RWPE2 (cell line): ENCODE measurements around the gene CYSTM1.

ENCODE experiments used
- ATAC-seq: fragments of 200-7000 bp; cut with Tn5 transposase; 3 replicates; pipeline ENCODE4 v1.9.1; 2021; ENCODE audit warnings: low read depth
- DNase-seq: peaks from one replicate; pipeline ENCODE4 v3.0.0-alpha.2; 2020; ENCODE audit warnings: low spot score
- H3K27ac ChIP-seq: fragments of 450-650 bp; 2 replicates; pipeline ENCODE4 v1.5.1; 2017; ENCODE audit warnings: mild to moderate bottlenecking; ENCODE audit not compliant: poor library complexity, severe bottlenecking
- H3K27me3 ChIP-seq: fragments of 250-450 bp; sonication (Bioruptor Pico); 2 replicates; pipeline ENCODE4 v1.5.1; 2021; ENCODE audit warnings: mild to moderate bottlenecking, moderate library complexity; ENCODE audit not compliant: insufficient read depth, poor library complexity, severe bottlenecking
- H3K36me3 ChIP-seq: fragments of 250-450 bp; sonication (Bioruptor Pico); 2 replicates; pipeline ENCODE4 v1.5.1; 2020; ENCODE audit warnings: low read depth, mild to moderate bottlenecking, moderate library complexity
- H3K4me1 ChIP-seq: fragments of 250-450 bp; sonication (Bioruptor Pico); 2 replicates; pipeline ENCODE4 v1.5.1; 2021; ENCODE audit warnings: mild to moderate bottlenecking, moderate library complexity; ENCODE audit not compliant: insufficient read depth, poor library complexity, severe bottlenecking
- H3K4me3 ChIP-seq: fragments of 250-450 bp; sonication (Bioruptor Pico); 2 replicates; pipeline ENCODE4 v1.5.1; 2021; ENCODE audit warnings: mild to moderate bottlenecking, moderate library complexity; ENCODE audit not compliant: severe bottlenecking
- H3K9me3 ChIP-seq: fragments of 250-450 bp; sonication (Bioruptor Pico); 2 replicates; pipeline ENCODE4 v1.5.1; 2021; ENCODE audit warnings: mild to moderate bottlenecking, moderate library complexity; ENCODE audit not compliant: severe bottlenecking
- TF ChIP-seq, protein P1 (sequence below): fragments of 450-650 bp; IDR thresholded peaks from one replicate; pipeline ENCODE4 v1.5.1; 2017; ENCODE audit warnings: mild to moderate bottlenecking, moderate library complexity; ENCODE audit not compliant: poor library complexity, severe bottlenecking

CYSTM1 gene, protein sequence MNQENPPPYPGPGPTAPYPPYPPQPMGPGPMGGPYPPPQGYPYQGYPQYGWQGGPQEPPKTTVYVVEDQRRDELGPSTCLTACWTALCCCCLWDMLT

DNA sequence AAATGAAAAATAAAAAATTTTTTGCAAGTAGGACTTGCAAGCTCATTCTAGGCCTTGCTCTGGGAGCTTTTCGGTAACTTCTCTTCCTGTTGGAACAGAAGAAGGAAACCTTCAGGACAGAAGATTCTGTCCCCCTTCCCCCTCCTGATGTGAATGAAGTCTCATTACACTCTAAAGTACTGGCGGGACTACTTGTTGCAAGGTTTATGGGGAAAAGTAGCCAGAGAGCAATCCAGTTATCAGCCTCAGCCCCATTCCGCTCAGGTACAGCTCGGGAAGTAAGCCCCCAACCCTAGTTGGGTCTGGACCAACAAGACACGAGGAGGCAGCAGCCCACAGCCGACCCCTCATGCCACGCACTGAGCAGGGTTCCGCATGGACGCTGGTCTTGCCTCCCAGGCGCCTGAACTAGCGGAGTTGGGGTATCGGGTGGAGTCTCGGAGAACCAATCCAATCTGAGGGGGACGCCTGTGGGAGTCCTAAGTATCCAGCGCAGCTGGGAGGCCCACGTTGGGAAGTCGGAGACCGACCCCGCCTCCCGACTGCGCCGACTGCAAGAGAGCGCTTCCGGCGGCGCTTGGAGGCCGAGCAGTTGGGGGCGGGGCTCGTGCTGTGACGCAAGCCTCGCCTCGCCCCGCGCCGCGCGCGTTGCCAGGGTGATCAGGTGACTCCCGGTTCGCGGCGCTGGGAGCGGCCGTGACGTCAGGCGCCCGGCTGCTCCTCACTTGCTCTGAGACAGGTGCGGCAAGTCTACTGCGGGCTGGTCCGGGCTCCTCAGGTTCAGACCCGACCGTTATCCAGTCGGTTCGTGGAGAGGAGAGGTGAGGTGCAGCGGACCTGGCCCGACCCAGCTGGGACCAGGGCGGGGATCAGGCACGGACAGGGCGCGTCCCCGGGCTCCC, at the start of gene CYSTM1:
Gene CYSTM1 (plus strand): TSS at position 724 of the 902 bp plus-strand sequence. CDS start 19,278 bp downstream, outside the sequence.
- H3K27me3 ChIP-seq, result no peaks in the 10 kb centered on the region
- peak; percentile 97 for DNase-seq
- TF ChIP-seq, protein P1, sequence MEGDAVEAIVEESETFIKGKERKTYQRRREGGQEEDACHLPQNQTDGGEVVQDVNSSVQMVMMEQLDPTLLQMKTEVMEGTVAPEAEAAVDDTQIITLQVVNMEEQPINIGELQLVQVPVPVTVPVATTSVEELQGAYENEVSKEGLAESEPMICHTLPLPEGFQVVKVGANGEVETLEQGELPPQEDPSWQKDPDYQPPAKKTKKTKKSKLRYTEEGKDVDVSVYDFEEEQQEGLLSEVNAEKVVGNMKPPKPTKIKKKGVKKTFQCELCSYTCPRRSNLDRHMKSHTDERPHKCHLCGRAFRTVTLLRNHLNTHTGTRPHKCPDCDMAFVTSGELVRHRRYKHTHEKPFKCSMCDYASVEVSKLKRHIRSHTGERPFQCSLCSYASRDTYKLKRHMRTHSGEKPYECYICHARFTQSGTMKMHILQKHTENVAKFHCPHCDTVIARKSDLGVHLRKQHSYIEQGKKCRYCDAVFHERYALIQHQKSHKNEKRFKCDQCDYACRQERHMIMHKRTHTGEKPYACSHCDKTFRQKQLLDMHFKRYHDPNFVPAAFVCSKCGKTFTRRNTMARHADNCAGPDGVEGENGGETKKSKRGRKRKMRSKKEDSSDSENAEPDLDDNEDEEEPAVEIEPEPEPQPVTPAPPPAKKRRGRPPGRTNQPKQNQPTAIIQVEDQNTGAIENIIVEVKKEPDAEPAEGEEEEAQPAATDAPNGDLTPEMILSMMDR, result peak; percentile 4
- no peaks in the 10 kb centered on the region for H3K4me1 ChIP-seq
- no peaks in the 10 kb centered on the region for H3K9me3 ChIP-seq
- peak; percentile 88 for ATAC-seq
- H3K36me3 ChIP-seq, result no peaks in the 10 kb centered on the region
- peak within 1 kb of the TSS; percentile 51 for H3K27ac ChIP-seq
- H3K4me3 ChIP-seq, result peak within 1 kb of the TSS; percentile 70

DNA sequence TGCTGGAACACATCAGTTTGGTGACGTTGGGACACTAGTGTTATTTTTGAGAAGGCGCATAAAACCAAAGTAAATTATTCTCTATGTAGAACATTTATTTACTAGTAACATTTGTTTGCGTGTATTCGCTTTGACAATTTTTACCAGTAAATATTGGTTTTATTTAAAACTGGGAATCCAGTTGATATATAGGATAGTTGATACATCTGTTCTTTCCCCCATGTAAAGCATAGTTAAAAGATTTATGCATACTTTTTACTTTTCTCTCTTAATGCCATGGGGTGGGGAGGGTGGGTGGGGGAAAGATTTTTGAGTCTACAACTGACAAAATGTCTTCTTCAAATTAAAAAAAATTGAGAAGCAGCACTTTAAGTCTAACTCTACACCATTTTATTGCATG, 49.4 kb upstream of the CYSTM1 start, which contains the start of gene IGIP:
Gene IGIP (plus strand): TSS at position 301 of the 400 bp plus-strand sequence. CDS start 2,540 bp downstream, outside the sequence.
- Histone ChIP-seq H3K27me3 (no peaks in the 10 kb centered on the region), H3K4me1 (peaks cover 21% of the 10 kb centered on the region), H3K4me3 (no peak within 1 kb of the TSS), H3K27ac (no peak within 1 kb of the TSS), H3K36me3 (no peaks in the 10 kb centered on the region), H3K9me3 (no peaks in the 10 kb centered on the region)
- TF ChIP-seq, protein P1, result no peak
- ATAC-seq (no peak), DNase-seq (no peak)

DNA sequence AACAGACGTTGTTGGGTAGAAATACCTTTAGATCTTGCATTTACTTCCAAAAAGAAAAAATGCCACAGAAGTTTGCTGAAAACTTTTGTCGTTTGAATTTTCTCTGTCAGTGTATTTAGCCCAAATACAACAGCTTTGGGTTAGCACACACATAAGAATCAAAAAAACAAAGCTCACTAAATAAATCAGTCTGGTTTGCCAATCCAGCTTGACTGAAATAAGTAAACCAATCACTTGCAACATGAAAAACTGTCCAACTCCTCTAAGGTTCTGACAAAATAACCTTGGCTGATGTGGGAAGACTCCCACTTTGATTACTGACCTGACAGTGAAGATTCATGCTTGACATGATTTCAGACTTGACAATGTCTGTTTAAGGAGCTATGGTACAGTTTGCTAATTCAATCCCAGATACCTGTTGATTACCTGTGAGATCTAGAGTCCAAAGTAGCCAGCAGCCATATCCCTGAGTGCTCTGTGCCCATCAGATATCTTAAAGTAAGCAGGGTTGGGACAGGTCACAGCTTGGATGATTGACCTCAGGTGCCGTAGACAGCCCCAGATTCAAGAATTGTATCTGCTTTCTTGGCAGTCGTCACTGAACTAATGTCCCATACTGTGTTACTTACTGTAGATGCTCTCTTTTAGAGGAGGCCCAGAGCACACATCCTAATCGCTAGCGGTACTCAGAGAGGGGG, 48.5 kb upstream of the CYSTM1 start:
- H3K36me3 ChIP-seq, result no peaks in the 10 kb centered on the region
- no peak overlapping the region for H3K27ac ChIP-seq
- ATAC-seq (no peak), DNase-seq (no peak)
- H3K9me3 ChIP-seq, result no peaks in the 10 kb centered on the region
- peaks cover 29% of the 10 kb centered on the region for H3K4me1 ChIP-seq
- no peak overlapping the region for H3K4me3 ChIP-seq
- TF ChIP-seq, protein P1, result no peak
- H3K27me3 ChIP-seq, result no peaks in the 10 kb centered on the region

DNA sequence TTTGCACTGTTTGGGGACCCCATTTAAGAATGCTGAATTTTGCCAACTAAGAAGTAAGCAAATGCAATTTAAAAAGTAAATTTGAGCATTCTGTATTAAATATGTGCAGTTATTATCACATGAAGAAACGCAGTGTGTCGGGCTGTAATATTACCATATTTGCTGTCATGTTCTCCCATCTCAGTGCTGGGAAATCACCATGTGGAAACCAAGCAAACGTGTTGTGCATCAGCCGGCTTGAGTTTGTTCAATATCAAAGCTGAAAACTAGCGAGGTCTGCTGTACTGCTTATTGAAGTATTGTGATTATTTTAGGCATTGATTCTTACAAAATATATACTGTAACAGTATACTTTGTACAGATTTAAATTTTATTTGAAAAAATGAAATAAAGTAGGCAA, 46.6 kb upstream of the CYSTM1 start:
- TF ChIP-seq, protein P1, result no peak
- Histone ChIP-seq H3K4me3 (no peak overlapping the region), H3K4me1 (peaks cover 27% of the 10 kb centered on the region), H3K9me3 (no peaks in the 10 kb centered on the region), H3K27ac (no peak overlapping the region), H3K27me3 (no peaks in the 10 kb centered on the region), H3K36me3 (no peaks in the 10 kb centered on the region)
- no peak for DNase-seq
- ATAC-seq, result no peak
